GM13976 (cell line): ENCODE measurements around the gene CYFIP2.

Experiments used
- DNase-seq: peaks from one replicate; pipeline ENCODE4 v3.0.0; 2012; ENCODE audit warnings: low spot score
- CTCF ChIP-seq: IDR thresholded peaks from 2 replicates; pipeline ENCODE4 v1.5.1; 2012; ENCODE audit warnings: borderline replicate concordance, mild to moderate bottlenecking; ENCODE audit not compliant: insufficient read depth; ENCODE audit errors: extremely low read depth, missing control alignments, control extremely low read depth
- in situ Hi-C: fragments of 300-500 bp; cut with MboI; formaldehyde crosslinking; loops from one replicate; pipeline ENCODE4 v1.12.0; 2022; ENCODE audit warnings: low sequenced_read_pairs, mixed read lengths, inconsistent platforms; ENCODE audit not compliant: unreplicated experiment

CYFIP2 gene

GRCh38 chr5:157366741-157367674, 101.1 kb downstream of the CYFIP2 start:
- no peak for DNase-seq
- in situ Hi-C loops: no loop called here
- no peak for TF ChIP-seq CTCF

- no peak for DNase-seq
- no peak for TF ChIP-seq CTCF
- in situ Hi-C loops: no loop called here
These were observed 103.6 kb downstream of the CYFIP2 start for GRCh38 chr5:157369507-157369906.

GRCh38 chr5:157370967-157371366, 105.0 kb downstream of the CYFIP2 start:
- DNase-seq: no peak
- in situ Hi-C loops: no loop called here
- no peak for TF ChIP-seq CTCF

GRCh38 chr5:157371655-157372471, 105.9 kb downstream of the CYFIP2 start:
- no peak for DNase-seq
- in situ Hi-C loops: no loop called here
- TF ChIP-seq CTCF: no peak

- DNase-seq: no peak
- TF ChIP-seq CTCF: no peak
- in situ Hi-C loops: no loop called here
These were observed 106.5 kb downstream of the CYFIP2 start for GRCh38 chr5:157372472-157372822.

GRCh38 chr5:157378509-157378908, 112.6 kb downstream of the CYFIP2 start:
- TF ChIP-seq CTCF: no peak
- DNase-seq: no peak
- in situ Hi-C loops: no loop called here
